ENCODE measurements around the gene GRID2.

GRCh38 chr4:92359491-92359890 lies 55.7 kb downstream of the GRID2 start:
- TF ChIP-seq CTCF (conservative IDR thresholded peaks at IDR 0.05 in 1 of 2, IDR thresholded peaks at IDR 0.05 in 1 of 2; ENCODE audit: low read depth in 1 of 2, low read length in 2 of 2) = no peak
- no peak for TF ChIP-seq EZH2 (IDR thresholded peaks at IDR 0.05; ENCODE audit: low read length, missing control alignments)

Data from fibroblast of lung (primary cell).